PC-9 (cell line): ENCODE results near the gene HAGHL. TPM values are rescaled to one million over a fixed set of nuclear protein-coding genes. Genes with fewer than 3 reads are reported as not detected.

ENCODE experiments used
- BruUV-seq: library from RNA; stranded (reverse); fragments of 400-500 nt; replicated peaks from 2 replicates; lab custom pipeline; 2021; lab: Mats Ljungman, UMichigan
- CTCF ChIA-PET: fragments of 300-600 bp; sonication (Branson Sonifier 250); formaldehyde crosslinking; loops from one replicate; lab custom pipeline; 2022; ENCODE audit warnings: antibody characterized with exemption; lab: Charles Lee
- POLR2A ChIA-PET: fragments of 300-600 bp; sonication (Branson Sonifier 250); formaldehyde crosslinking; loops from one replicate; lab custom pipeline; 2022; ENCODE audit warnings: antibody characterized with exemption; ENCODE audit not compliant: unreplicated experiment; lab: Charles Lee
- DNase-seq, 2 experiments: peaks; one replicate each; pipeline versions ENCODE4 v3.0.0 to v3.0.0-alpha.2; 2015 to 2022; ENCODE audit warnings: mixed read lengths in 1 of 2
- H2AFZ ChIP-seq: fragments of 200-600 bp; sonication (generic); 2 replicates; pipeline ENCODE4 v1.8.1; 2017; ENCODE audit warnings: antibody characterized with exemption
- H3F3A ChIP-seq: fragments of 200-600 bp; sonication (generic); 2 replicates; pipeline ENCODE4 v1.8.1; 2017; ENCODE audit warnings: antibody characterized with exemption, mild to moderate bottlenecking, low read depth; ENCODE audit not compliant: insufficient read depth
- H3K27ac ChIP-seq: fragments of 200-600 bp; sonication (generic); 2 replicates; pipeline ENCODE4 v1.6.1; 2016; ENCODE audit warnings: mixed run types
- H3K27me3 ChIP-seq: fragments of 200-600 bp; sonication (generic); 2 replicates; pipeline ENCODE4 v1.6.1; 2016; ENCODE audit warnings: low read depth, mixed run types; ENCODE audit not compliant: insufficient read depth
- H3K36me3 ChIP-seq: fragments of 200-600 bp; sonication (generic); 2 replicates; pipeline ENCODE4 v1.6.1; 2016; ENCODE audit warnings: low read depth, mixed run types
- H3K4me1 ChIP-seq: fragments of 200-600 bp; sonication (generic); replicated peaks from 2 replicates; pipeline ENCODE4 v1.6.1; 2016; ENCODE audit warnings: mixed run types; ENCODE audit not compliant: insufficient read depth
- H3K4me2 ChIP-seq: fragments of 200-600 bp; sonication (generic); 2 replicates; pipeline ENCODE4 v1.6.1; 2017; ENCODE audit warnings: mixed run types
- H3K4me3 ChIP-seq: fragments of 200-600 bp; sonication (generic); 2 replicates; pipeline ENCODE4 v1.6.1; 2016; ENCODE audit warnings: mixed run types
- H3K79me2 ChIP-seq: fragments of 200-600 bp; sonication (generic); 2 replicates; pipeline ENCODE4 v1.6.1; 2017; ENCODE audit warnings: low read depth, mixed run types
- H3K9me2 ChIP-seq: fragments of 200-600 bp; sonication (generic); 2 replicates; pipeline ENCODE4 v1.8.1; 2017; ENCODE audit warnings: mild to moderate bottlenecking; ENCODE audit not compliant: insufficient read depth
- H3K9me3 ChIP-seq: fragments of 200-600 bp; sonication (generic); 2 replicates; pipeline ENCODE4 v1.8.1; 2016; ENCODE audit warnings: low read depth; ENCODE audit not compliant: insufficient read depth
- H4K20me1 ChIP-seq: fragments of 200-600 bp; sonication (generic); 2 replicates; pipeline ENCODE4 v1.8.1; 2017; ENCODE audit not compliant: insufficient read depth
- EZH2 ChIP-seq: fragments of 200-600 bp; sonication (generic); IDR thresholded peaks from 2 replicates; pipeline ENCODE4 v1.8.0; 2017; ENCODE audit warnings: antibody characterized with exemption, low read depth
- intact Hi-C: fragments of 100-400 bp; cut with micrococcal nuclease; formaldehyde crosslinking; loops from one replicate; pipeline ENCODE4 v1.10.0; 2022; ENCODE audit not compliant: unreplicated experiment
- total RNA-seq: library from RNA; stranded (reverse); gene quantifications from 2 replicates; pipeline ENCODE4 v1.2.3, GENCODE V29; 2021
- TF ChIP-seq, protein P1 (sequence below): fragments of 200-600 bp; sonication (generic); conservative IDR thresholded peaks from 2 replicates; pipeline ENCODE4 v1.6.1; 2017; ENCODE audit warnings: mixed run types, antibody characterized with exemption, mild to moderate bottlenecking, moderate library complexity

HAGHL gene
- total RNA-seq, 1 experiment from 2014 or later = 31.0 TPM

GRCh38 chr16:763369-764183 lies 36.7 kb downstream of the HAGHL start:
- H4K20me1 ChIP-seq = no peaks in the 10 kb centered on the region
- CTCF ChIA-PET = interaction anchor here (1.2 kb wide), 1 partner anchor 22 kb away, joined by 3 read pairs; the partner anchor contains the start of gene CIAO3
- no peaks in the 10 kb centered on the region for H3K36me3 ChIP-seq
- H3K27me3 ChIP-seq = no peaks in the 10 kb centered on the region
- no peaks in the 10 kb centered on the region for H3K9me2 ChIP-seq
- no peak overlapping the region for H3K27ac ChIP-seq
- no peak overlapping the region for H2AFZ ChIP-seq
- H3K4me3 ChIP-seq = no peak overlapping the region
- no TSS peak for BruUV-seq
- POLR2A ChIA-PET = no interaction called here
- H3K79me2 ChIP-seq = no peaks in the 10 kb centered on the region
- H3K4me2 ChIP-seq = no peak overlapping the region
- no peaks in the 10 kb centered on the region for H3K9me3 ChIP-seq
- intact Hi-C loops = no loop called here
- peaks cover 4% of the 10 kb centered on the region; the same call in 1 of the 2 replicates for H3F3A ChIP-seq
- DNase-seq = no peak
- TF ChIP-seq, protein P1, sequence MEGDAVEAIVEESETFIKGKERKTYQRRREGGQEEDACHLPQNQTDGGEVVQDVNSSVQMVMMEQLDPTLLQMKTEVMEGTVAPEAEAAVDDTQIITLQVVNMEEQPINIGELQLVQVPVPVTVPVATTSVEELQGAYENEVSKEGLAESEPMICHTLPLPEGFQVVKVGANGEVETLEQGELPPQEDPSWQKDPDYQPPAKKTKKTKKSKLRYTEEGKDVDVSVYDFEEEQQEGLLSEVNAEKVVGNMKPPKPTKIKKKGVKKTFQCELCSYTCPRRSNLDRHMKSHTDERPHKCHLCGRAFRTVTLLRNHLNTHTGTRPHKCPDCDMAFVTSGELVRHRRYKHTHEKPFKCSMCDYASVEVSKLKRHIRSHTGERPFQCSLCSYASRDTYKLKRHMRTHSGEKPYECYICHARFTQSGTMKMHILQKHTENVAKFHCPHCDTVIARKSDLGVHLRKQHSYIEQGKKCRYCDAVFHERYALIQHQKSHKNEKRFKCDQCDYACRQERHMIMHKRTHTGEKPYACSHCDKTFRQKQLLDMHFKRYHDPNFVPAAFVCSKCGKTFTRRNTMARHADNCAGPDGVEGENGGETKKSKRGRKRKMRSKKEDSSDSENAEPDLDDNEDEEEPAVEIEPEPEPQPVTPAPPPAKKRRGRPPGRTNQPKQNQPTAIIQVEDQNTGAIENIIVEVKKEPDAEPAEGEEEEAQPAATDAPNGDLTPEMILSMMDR = no peak
- no peak for TF ChIP-seq EZH2
- H3K4me1 ChIP-seq = peaks cover 16% of the 10 kb centered on the region

- H3F3A ChIP-seq = peaks cover 4% of the 10 kb centered on the region; the same call in 1 of the 2 replicates
- no peaks in the 10 kb centered on the region for H3K27me3 ChIP-seq
- H3K4me3 ChIP-seq = no peak overlapping the region
- no TSS peak for BruUV-seq
- H3K4me2 ChIP-seq = no peak overlapping the region
- no peaks in the 10 kb centered on the region for H3K9me2 ChIP-seq
- no peak for TF ChIP-seq EZH2
- TF ChIP-seq, protein P1 = no peak
- ChIA-PET POLR2A (no interaction called here), CTCF (no interaction called here)
- no peak overlapping the region for H2AFZ ChIP-seq
- no peak overlapping the region for H3K27ac ChIP-seq
- H3K4me1 ChIP-seq = peaks cover 16% of the 10 kb centered on the region
- H3K36me3 ChIP-seq = no peaks in the 10 kb centered on the region
- no peaks in the 10 kb centered on the region for H4K20me1 ChIP-seq
- no peaks in the 10 kb centered on the region for H3K79me2 ChIP-seq
- no peaks in the 10 kb centered on the region for H3K9me3 ChIP-seq
- intact Hi-C loops = no loop called here
- DNase-seq = no peak
These were observed 37.4 kb downstream of the HAGHL start for GRCh38 chr16:764184-764750.

DNA sequence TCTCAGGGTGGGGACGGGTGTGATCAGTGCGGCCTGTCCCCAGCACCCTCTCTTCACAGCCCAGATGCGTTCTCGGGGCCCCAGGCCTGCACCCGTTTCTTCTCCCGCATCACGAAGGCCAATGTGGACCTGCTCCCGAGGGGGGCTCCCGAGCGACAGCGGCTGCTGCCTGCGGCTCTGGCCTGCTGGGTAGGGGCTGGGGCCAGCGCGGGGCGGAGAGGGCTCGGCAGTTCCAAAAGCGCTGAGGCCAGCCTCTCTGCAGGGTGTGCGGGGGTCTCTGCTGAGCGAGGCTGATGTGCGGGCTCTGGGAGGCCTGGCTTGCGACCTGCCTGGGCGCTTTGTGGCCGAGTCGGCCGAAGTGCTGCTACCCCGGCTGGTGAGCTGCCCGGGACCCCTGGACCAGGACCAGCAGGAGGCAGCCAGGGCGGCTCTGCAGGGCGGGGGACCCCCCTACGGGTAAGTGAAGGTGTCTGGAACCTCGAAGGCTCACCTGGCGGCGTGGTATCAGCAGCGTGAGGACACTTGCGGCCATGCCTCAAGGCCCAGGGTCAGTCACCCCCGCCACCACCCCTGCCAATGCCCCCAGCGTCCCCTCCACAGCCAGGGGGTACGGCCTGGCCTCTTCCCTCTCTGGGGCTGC lies 38.1 kb downstream of the HAGHL start:
- H3K9me3 ChIP-seq = no peaks in the 10 kb centered on the region
- no peak for TF ChIP-seq EZH2
- TF ChIP-seq, protein P1 = no peak
- no peak overlapping the region for H3K4me2 ChIP-seq
- no peaks in the 10 kb centered on the region for H3K9me2 ChIP-seq
- no TSS peak for BruUV-seq
- intact Hi-C loops = no loop called here
- no peaks in the 10 kb centered on the region for H3K27me3 ChIP-seq
- H3F3A ChIP-seq = peaks cover 4% of the 10 kb centered on the region; the same call in 1 of the 2 replicates
- H3K4me3 ChIP-seq = no peak overlapping the region
- no peak overlapping the region for H2AFZ ChIP-seq
- H3K36me3 ChIP-seq = no peaks in the 10 kb centered on the region
- DNase-seq = no peak
- ChIA-PET POLR2A (no interaction called here), CTCF (no interaction called here)
- H4K20me1 ChIP-seq = no peaks in the 10 kb centered on the region
- no peak overlapping the region for H3K27ac ChIP-seq
- H3K4me1 ChIP-seq = peaks cover 16% of the 10 kb centered on the region
- H3K79me2 ChIP-seq = no peaks in the 10 kb centered on the region
